GM12878 (cell line): ENCODE measurements around the gene ABI3. TPM values are rescaled to one million over a fixed set of nuclear protein-coding genes. Genes with fewer than 3 reads are reported as not detected.

Source experiments
- ATAC-seq: fragments of 200-7000 bp; cut with Tn5 transposase; 3 replicates; pipeline ENCODE4 v1.9.1; 2020; ENCODE audit warnings: mild to moderate bottlenecking, moderate library complexity
- BruUV-seq: library from RNA; stranded (reverse); fragments of 400-500 nt; replicated peaks from 2 replicates; lab custom pipeline; 2021; lab: Mats Ljungman, UMichigan
- CTCF ChIA-PET: fragments of 300-600 bp; sonication (Branson Sonifier 250); formaldehyde crosslinking; extraction: SDS; loops from one replicate; lab custom pipeline; 2021; ENCODE audit warnings: inconsistent platforms; lab: Yijun Ruan, JAX
- POLR2A ChIA-PET: fragments of 350-600 bp; formaldehyde crosslinking; extraction: SDS; loops from one replicate; lab custom pipeline; 2021; ENCODE audit warnings: inconsistent platforms; lab: Charles Lee
- RAD21 ChIA-PET: fragments of 300-600 bp; sonication (Branson Sonifier 250); formaldehyde crosslinking; loops from one replicate; lab custom pipeline; 2023; ENCODE audit warnings: antibody characterized with exemption; ENCODE audit not compliant: unreplicated experiment; lab: Charles Lee
- SMC1A ChIA-PET: fragments of 300-600 bp; sonication (Branson Sonifier 250); formaldehyde crosslinking; loops from one replicate; lab custom pipeline; 2023; ENCODE audit not compliant: unreplicated experiment, uncharacterized antibody; lab: Charles Lee
- DNase-seq: peaks from one replicate; pipeline ENCODE4 v3.0.0-alpha.2; 2011; ENCODE audit warnings: low read depth, low spot score
- FAIRE-seq: peaks from 3 replicates; lab custom pipeline; 2011; peaks lifted over from hg19 to GRCh38; lab: Jason Lieb, UNC
- H2AFZ ChIP-seq: 2 replicates; pipeline ENCODE4 v1.6.0; 2011; ENCODE audit warnings: low read depth, low read length, control low read depth; ENCODE audit not compliant: control insufficient read depth
- H3K27ac ChIP-seq: 2 replicates; pipeline ENCODE4 v1.5.1; 2011; ENCODE audit warnings: control low read depth; ENCODE audit not compliant: control insufficient read depth, insufficient read depth
- H3K27me3 ChIP-seq, 2 experiments: replicated peaks in 1 of 2; 2 replicates each; pipeline versions ENCODE4 v1.6.0 to v1.6.1; 2011; ENCODE audit warnings: low read length in 1 of 2; ENCODE audit not compliant: control insufficient read depth in 2 of 2, insufficient read depth in 2 of 2
- H3K36me3 ChIP-seq, 2 experiments: 2 replicates each; pipeline ENCODE4 v1.5.1; 2011; ENCODE audit warnings: low read length in 1 of 2; ENCODE audit not compliant: control insufficient read depth in 2 of 2, insufficient read depth in 2 of 2
- H3K4me1 ChIP-seq: 2 replicates; pipeline ENCODE4 v1.6.1; 2011; ENCODE audit warnings: mild to moderate bottlenecking, low read length, moderate library complexity, mixed read lengths; ENCODE audit not compliant: control insufficient read depth, insufficient read depth
- H3K4me2 ChIP-seq: 2 replicates; pipeline ENCODE4 v1.6.0; 2011; ENCODE audit warnings: control low read depth; ENCODE audit not compliant: control insufficient read depth, insufficient read depth
- H3K4me3 ChIP-seq: fragments of 200-600 bp; sonication (generic); 2 replicates; pipeline ENCODE4 v1.5.1; 2016
- H3K79me2 ChIP-seq: 2 replicates; pipeline ENCODE4 v1.6.0; 2011; ENCODE audit warnings: low read length; ENCODE audit not compliant: control insufficient read depth, insufficient read depth
- H3K9ac ChIP-seq: 2 replicates; pipeline ENCODE4 v1.8.0; 2011; ENCODE audit warnings: low read length, control low read depth, mixed read lengths; ENCODE audit not compliant: control insufficient read depth, insufficient read depth
- H3K9me3 ChIP-seq: replicated peaks from 3 replicates; pipeline ENCODE4 v1.5.1; 2011; ENCODE audit warnings: mild to moderate bottlenecking, low read length; ENCODE audit not compliant: control insufficient read depth, insufficient read depth
- H4K20me1 ChIP-seq: 2 replicates; pipeline ENCODE4 v1.6.0; 2011; ENCODE audit not compliant: control insufficient read depth, insufficient read depth
- ATF7 ChIP-seq: fragments of 450-650 bp; IDR thresholded peaks from 2 replicates; pipeline ENCODE4 v1.6.1; 2016; ENCODE audit warnings: low read depth, mild to moderate bottlenecking
- BCLAF1 ChIP-seq: fragments of 450-650 bp; IDR thresholded peaks from 2 replicates; pipeline ENCODE4 v1.6.1; 2017; ENCODE audit warnings: antibody characterized with exemption, mild to moderate bottlenecking, moderate library complexity
- ESRRA ChIP-seq: IDR thresholded peaks from 2 replicates; pipeline ENCODE4 v1.6.1; 2012; ENCODE audit warnings: mild to moderate bottlenecking, low read length, improper control_type of control experiment
- HDAC2 ChIP-seq: fragments of 200-600 bp; sonication (generic); IDR thresholded peaks from 2 replicates; pipeline ENCODE4 v1.6.1; 2017
- IRF3 ChIP-seq: fragments of 450-650 bp; IDR thresholded peaks from 2 replicates; pipeline ENCODE4 v1.6.1; 2014; ENCODE audit warnings: mild to moderate bottlenecking
- NR2C1 ChIP-seq: fragments of 450-650 bp; IDR thresholded peaks from 2 replicates; pipeline ENCODE4 v1.6.1; 2017; ENCODE audit warnings: antibody characterized with exemption, mild to moderate bottlenecking, moderate library complexity
- PAX8 ChIP-seq: fragments of 450-650 bp; IDR thresholded peaks from 2 replicates; pipeline ENCODE4 v1.6.1; 2017; ENCODE audit warnings: mild to moderate bottlenecking, moderate library complexity
- PML ChIP-seq: IDR thresholded peaks from 2 replicates; pipeline ENCODE4 v1.6.1; 2012; ENCODE audit warnings: low read length, inconsistent platforms
- POU2F2 ChIP-seq: IDR thresholded peaks from 3 replicates; pipeline ENCODE4 v1.6.1; 2011; ENCODE audit warnings: low read depth, mild to moderate bottlenecking, low read length, borderline replicate concordance
- RCOR1 ChIP-seq: conservative IDR thresholded peaks from 2 replicates; pipeline ENCODE4 v1.6.1; 2012; ENCODE audit warnings: low read depth, low read length, improper control_type of control experiment
- SMAD5 ChIP-seq: IDR thresholded peaks from 2 replicates; pipeline ENCODE4 v1.6.1; 2016; ENCODE audit warnings: antibody characterized with exemption, low read depth
- STAT1 ChIP-seq: fragments of 450-650 bp; conservative IDR thresholded peaks from 2 replicates; pipeline ENCODE4 v1.6.1; 2014; ENCODE audit warnings: antibody characterized with exemption, mild to moderate bottlenecking
- TAF1 ChIP-seq: IDR thresholded peaks from 2 replicates; pipeline ENCODE4 v1.6.1; 2011; ENCODE audit warnings: mild to moderate bottlenecking, low read depth, low read length, borderline replicate concordance
- TBL1XR1 ChIP-seq: IDR thresholded peaks from 2 replicates; pipeline ENCODE4 v1.6.1; 2012; ENCODE audit warnings: low read depth, low read length, improper control_type of control experiment
- WGBS: methylation state at CpG from one replicate; pipeline ENCODE4 v1.1.6; 2016; ENCODE audit warnings: low lambda C conversion rate; ENCODE audit not compliant: insufficient replicate concordance, insufficient coverage; ENCODE audit errors: missing lambda C conversion rate; 5-methylcytosine and 5-hydroxymethylcytosine counted together
- in situ Hi-C: fragments of 300-500 bp; cut with MboI; formaldehyde crosslinking; loops from 9 replicates; pipeline ENCODE4 v1.14.3; 2018; ENCODE audit warnings: mixed read lengths
- intact Hi-C: fragments of 100-400 bp; cut with micrococcal nuclease; formaldehyde crosslinking; loops from one replicate; pipeline ENCODE4 v1.14.2; 2022; ENCODE audit not compliant: unreplicated experiment
- polyA plus RNA-seq, 11 experiments: library from polyadenylated mRNA; depleted of rRNA in 4 of 11; unstranded in 6 of 11; stranded (reverse) in 5 of 11; fragments of >200 nt; fragmentation: Nextera tagmentation in 4 of 11; fragmentation: Illumina TruSeq in 1 of 11; extraction: Ambion mirVana in 4 of 11; extraction: Trizol in 1 of 11; gene quantifications; 1 replicate in 1 of 11; 2 replicates in 10 of 11; pipeline versions ENCODE4 v1.2.1 to v1.2.3, GENCODE V29; 2011 to 2016; ENCODE audit warnings: inconsistent platforms in 2 of 11, missing spikeins in 2 of 11, low read depth in 1 of 11
- total RNA-seq, 4 experiments: library from RNA; depleted of rRNA in 3 of 4; stranded (reverse); fragments of >200 nt in 3 of 4; fragmentation: Illumina TruSeq in 1 of 4; extraction: Trizol in 1 of 4; gene quantifications; 2 replicates each; pipeline versions ENCODE4 v1.2.1 to v1.2.3, GENCODE V29; 2013 to 2021

ABI3 gene
- total and polyA plus RNA-seq, 10 of the 15 experiments (the other 5 are each of a cell fraction or from before 2014, with no cell fraction given): 13.4 to 109 (median 51.1) TPM

GRCh38 chr17:49266233-49266632 lies 55.7 kb downstream of the ABI3 start:
- BruUV-seq: no TSS peak
- intact Hi-C loops: no loop called here
- Histone ChIP-seq H3K36me3 (no peaks in the 10 kb centered on the region), H3K4me1 (no peaks in the 10 kb centered on the region), H3K4me2 (no peak overlapping the region), H3K9ac (no peak overlapping the region), H3K27ac (no peak overlapping the region)
- POLR2A ChIA-PET: no interaction called here
- SMC1A ChIA-PET: no interaction called here
- RAD21 ChIA-PET: no interaction called here
- DNase-seq: no peak
- in situ Hi-C loops: no loop called here
- TF ChIP-seq STAT1 (no peak), TBL1XR1 (no peak), TAF1 (no peak), POU2F2 (no peak), NR2C1 (no peak), SMAD5 (no peak), PML (no peak), IRF3 (no peak), ESRRA (no peak), BCLAF1 (no peak), PAX8 (no peak), RCOR1 (no peak), HDAC2 (no peak), ATF7 (no peak)
- TF ChIP-seq, all 136 proteins: peak for 0
- no peaks in the 10 kb centered on the region for H3K79me2 ChIP-seq
- H2AFZ ChIP-seq: no peak overlapping the region
- ATAC-seq (no peak), FAIRE-seq (no peak)
- CTCF ChIA-PET: no interaction called here
- no peaks in the 10 kb centered on the region; a peak in 2 of 4 replicates for H3K27me3 ChIP-seq
- H3K9me3 ChIP-seq: no peaks in the 10 kb centered on the region
- WGBS: 71% methylated on average over 2 of the region's 2 CpGs
- no peak overlapping the region for H3K4me3 ChIP-seq
- no peaks in the 10 kb centered on the region for H4K20me1 ChIP-seq
